GM18858 (cell line): ENCODE results near the gene KIDINS220.
A peak's percentile ranks its signal among the peaks of the same experiment; 100 is the strongest.

Experiments
- ATAC-seq: cut with Tn5 transposase; IDR thresholded peaks from one replicate; pipeline ENCODE4 v1.9.1; 2021; ENCODE audit not compliant: unreplicated experiment

Gene KIDINS220

GRCh38 chr2:8836971-8837794 is at the start of gene KIDINS220:
Gene KIDINS220, minus strand, starts transcription at chr2:8837613. Its CDS starts 10,520 bp downstream, at chr2:8827093.
- ATAC-seq: peak; percentile 83

DNA sequence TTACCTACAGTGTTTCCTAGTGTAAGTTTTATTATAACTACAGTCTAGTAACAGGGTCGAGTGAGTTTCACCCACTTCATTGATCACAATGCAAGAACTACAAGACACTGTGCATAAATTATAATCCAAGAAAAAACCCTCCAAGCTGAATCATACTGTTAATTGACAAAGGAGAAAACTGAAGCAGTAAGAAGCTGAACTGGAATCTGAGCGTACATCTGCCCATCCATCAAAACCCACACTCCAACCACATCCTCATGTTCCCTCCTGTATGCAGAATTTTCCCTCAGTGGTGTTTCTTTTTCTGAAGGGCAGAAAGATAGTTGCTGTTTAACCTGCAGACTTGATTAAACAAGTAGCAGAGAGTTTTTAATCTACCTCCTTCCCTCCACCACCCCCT is 49.5 kb upstream of the KIDINS220 start:
- ATAC-seq: no peak

DNA sequence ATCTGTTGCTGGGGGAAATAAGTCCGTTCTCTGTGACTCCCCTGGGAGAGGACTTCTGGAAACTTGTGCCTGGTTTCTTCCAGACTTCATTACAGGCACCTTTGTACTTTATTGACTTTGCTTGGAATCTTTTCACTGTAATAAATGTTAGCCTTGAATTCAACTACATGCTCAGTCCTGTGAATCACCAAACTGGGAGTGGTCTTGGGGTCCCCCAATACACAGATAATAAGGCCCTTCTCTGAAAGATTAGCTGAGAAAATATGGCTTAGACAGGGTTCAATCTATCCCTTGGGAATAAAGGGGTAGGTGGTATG is 48.7 kb upstream of the KIDINS220 start:
- ATAC-seq: no peak

DNA sequence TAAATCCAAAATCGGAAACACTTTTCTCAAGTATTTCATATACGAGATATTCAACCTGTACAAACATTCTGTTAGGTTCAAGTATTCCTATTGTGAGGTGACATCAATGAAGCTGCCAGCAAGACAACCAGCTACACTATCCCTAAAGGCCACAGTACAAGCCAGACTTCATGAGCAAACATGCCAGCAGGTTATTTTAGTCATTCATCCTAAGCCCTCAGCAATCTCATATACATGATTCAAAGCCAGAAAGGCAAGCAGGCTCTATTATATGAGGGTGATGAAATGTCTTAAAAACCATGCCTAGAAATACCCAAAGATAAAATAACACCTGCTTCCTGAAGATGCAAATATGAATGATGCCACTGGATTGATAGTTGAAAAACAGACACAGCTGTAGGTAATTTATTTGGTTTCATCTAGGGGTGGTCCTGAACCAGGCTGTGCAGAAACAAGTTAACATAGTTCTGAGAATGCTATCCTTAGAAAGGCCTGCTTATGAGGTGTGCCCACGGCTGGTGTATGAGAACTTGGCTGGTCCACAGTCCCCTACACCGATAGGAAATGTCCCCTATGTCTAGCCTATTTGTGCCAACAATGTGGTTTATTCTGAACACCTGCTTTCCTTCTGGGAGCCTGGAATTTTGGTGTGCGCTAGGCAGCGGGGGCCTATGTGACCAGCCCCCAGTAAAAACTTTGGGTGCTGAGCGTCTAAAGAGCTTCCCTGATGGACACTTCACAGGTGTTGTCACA is 48.2 kb upstream of the KIDINS220 start:
- no peak for ATAC-seq

GRCh38 chr2:8884812-8885211 is 47.4 kb upstream of the KIDINS220 start:
- ATAC-seq: no peak

DNA sequence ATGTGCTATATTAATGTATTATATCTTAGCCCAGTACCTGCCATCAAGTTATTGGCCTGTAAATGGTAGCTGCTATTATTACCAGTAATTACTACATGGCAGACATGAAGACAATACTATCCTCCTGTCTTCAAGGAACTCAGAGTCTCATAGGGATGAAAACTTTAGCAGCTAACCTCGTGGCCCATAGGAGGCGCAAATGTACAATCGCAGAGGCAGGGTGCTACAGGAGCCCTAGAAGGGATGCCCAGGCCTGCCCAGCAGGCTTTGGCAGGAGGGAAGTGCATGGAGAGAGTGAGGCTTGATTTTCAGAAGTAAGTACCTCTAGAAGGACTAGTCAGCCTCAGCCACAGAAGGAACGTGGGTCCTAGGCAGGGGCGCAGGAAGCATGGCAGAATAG is 44.7 kb upstream of the KIDINS220 start:
- ATAC-seq: no peak

- no peak for ATAC-seq
These were observed 40.5 kb upstream of the KIDINS220 start for GRCh38 chr2:8877894-8878293.

DNA sequence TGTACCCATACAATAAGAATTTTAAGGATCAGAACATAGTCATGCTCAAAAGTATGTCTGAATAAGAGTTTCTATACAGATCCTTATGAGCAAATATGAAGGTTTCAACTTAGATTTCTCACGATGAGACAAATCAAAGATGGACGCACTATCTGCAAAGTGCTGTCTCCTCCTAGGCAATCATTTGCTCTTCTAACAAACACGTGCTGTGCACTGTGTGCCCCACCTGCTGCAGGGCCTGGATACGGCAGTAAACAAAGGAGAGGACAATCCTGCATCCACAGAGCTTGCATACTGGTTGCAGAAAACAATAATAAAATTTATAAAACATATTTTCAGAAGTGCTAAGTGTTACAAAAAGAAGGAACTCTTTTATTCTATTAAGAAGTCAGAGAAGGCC is 39.9 kb upstream of the KIDINS220 start:
- no peak for ATAC-seq

DNA sequence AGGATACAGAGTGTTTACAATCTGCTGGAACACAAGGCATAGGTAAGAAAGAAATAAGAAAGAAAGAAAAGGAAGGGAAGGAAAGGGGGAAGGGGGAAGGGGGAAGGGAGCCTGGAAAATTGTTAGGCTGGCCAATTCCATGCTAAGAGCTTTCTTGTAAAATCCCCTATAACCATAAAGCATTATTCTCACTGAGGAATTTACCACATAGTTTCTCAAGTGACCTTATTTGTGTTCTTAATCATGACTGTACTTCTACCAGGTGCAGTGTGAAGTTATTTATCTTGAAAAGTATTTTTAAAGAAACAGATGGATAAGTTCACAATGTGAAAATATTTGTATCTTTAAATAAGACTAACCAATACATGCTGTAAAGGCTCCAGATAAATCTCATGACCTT is 39.2 kb upstream of the KIDINS220 start:
- ATAC-seq: no peak

- no peak for ATAC-seq
These were observed 35.5 kb upstream of the KIDINS220 start for GRCh38 chr2:8872821-8873432.

GRCh38 chr2:8870441-8870840 is 33.0 kb upstream of the KIDINS220 start:
- no peak for ATAC-seq

DNA sequence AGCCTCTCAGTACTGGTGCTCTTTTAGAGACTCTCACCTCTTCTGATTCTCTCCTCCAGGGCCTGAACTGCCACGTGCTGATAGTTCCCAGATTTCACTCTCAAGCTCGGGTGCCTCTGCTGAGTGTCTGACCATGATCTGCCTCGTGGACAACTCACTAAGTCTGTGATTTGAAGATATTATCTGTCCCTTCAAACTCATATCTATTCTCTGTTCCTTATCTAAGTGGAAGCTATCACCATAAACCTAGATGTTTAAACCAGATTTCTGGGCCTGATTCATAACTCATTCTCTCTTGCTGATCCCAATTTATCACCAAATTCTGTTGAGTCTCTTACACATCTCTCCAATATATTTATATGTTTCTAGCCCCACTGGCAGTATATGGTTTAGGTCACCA is 29.9 kb upstream of the KIDINS220 start:
- no peak for ATAC-seq

DNA sequence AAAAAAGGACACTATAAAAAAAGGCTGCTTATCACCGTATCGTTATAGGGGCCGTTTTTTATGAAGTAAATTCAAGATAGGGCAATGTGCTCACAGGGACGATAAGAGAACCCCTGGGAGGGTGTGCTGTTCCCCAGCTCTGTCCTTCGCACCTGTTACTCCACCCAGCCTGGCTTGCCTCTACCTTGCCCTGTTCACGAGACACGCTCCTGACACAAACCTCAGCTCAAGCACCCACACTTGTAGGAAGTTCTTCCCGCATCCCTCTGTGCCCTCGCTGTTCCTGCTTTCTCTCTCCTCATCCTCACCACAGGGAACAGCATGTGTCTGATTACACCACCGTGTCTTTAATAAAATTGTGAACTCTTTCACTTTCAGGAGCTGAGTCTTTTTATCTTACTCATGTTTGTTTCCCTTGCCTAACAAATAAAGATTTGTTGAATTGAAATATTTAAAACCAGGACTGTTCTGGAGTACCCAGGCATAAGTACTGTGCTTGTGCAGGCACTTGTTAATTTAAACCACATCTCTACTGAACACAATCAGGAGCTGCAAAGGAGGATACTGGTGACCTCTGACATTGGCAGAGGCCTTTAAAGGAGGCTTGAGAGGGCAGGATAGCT is 26.0 kb upstream of the KIDINS220 start:
- ATAC-seq: no peak

GRCh38 chr2:8862230-8862629 is 24.8 kb upstream of the KIDINS220 start:
- no peak for ATAC-seq

GRCh38 chr2:8861797-8862196 is 24.4 kb upstream of the KIDINS220 start:
- ATAC-seq: no peak

DNA sequence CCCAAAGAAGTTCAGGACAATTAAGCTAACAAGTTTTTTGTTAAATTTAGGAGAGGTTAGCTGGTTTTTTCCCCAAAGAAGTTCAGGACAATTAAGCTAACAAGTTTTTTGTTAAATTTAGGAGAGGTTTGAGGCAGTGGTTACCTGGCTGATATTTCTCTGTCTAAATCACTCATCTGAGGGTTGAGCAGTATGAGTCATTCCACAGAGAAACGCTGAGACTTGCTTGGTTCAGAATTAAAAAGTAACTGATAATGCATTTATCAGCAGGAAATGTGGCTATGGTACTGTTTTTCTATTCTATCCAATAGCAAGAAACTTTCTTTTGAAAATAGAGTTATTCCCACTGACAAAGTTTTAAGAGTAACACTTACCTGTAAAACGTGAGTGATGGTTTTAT is 22.8 kb upstream of the KIDINS220 start:
- no peak for ATAC-seq

GRCh38 chr2:8858910-8859309 is 21.5 kb upstream of the KIDINS220 start:
- ATAC-seq: no peak

- ATAC-seq: no peak
These were observed 20.9 kb upstream of the KIDINS220 start for GRCh38 chr2:8858264-8858663.

GRCh38 chr2:8857709-8858108 is 20.3 kb upstream of the KIDINS220 start:
- ATAC-seq: no peak

DNA sequence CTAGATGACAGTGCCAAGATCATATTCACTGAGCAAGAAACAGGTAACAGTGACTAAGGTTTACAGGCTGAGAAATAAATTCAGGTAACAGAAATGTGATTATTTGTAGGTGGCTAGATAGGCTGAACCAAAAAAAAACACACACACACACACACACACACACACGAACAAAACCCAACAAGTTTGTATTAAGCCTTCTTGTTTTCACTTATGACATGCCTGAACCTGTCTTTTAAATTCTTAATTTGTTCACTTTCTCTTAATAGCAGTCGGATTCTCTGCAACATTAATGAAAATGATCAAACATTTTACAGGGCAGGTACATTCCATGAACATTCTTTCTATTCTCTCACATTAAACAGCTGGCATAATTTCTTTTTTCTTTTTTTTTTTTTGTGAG is 18.8 kb upstream of the KIDINS220 start:
- ATAC-seq: no peak

GRCh38 chr2:8855010-8855409 is 17.6 kb upstream of the KIDINS220 start:
- ATAC-seq: no peak

- ATAC-seq: no peak
These were observed 16.0 kb upstream of the KIDINS220 start for GRCh38 chr2:8853426-8853825.
